Inferior parietal cortex (tissue), 1 donor: ENCODE results near the gene C9orf40.

Experiments
- DNase-seq: peaks from one replicate; pipeline ENCODE4 v3.0.0-alpha.2; 2016; ENCODE audit errors: extremely low spot score

Gene C9orf40

DNA sequence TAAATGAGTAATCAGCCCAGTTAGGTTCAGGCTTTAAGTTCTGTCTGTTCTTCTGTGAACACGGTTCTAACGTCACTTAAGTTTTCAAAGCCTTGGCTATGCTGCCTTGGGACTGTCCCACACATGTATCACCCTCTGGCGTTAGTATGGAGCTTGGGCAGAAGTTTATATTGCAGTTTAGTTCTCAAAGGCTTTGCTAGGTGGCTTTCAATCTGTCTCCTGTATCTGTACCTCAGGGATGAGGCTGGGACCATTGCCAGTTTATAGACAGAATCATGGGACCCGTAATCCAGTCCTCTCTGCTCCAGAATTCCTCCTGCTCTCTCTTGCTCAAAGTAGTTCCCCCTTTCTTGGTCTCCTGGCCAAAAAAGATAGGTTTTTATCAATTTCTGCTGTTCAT, 12.1 kb downstream of the C9orf40 start:
- DNase-seq: no peak

DNA sequence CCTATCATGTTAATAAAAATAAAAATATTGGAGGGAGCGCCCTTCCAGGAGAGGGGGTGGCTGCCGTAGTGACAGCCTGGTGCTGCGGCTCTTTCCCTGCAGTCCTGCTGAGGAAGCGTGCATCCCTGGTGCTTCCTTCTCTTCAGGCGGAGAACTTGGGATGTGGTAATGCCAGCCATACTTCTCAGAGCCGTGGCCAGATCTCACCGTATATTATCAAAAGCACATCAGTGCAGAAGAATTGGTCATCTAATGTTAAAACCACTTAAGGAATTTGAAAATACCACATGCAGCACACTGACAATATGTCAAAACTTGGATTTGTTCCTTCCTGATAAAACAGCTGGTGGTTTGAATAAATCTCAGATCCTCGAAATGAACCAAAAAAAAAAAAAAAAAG, 17.7 kb downstream of the C9orf40 start:
- DNase-seq: no peak

DNA sequence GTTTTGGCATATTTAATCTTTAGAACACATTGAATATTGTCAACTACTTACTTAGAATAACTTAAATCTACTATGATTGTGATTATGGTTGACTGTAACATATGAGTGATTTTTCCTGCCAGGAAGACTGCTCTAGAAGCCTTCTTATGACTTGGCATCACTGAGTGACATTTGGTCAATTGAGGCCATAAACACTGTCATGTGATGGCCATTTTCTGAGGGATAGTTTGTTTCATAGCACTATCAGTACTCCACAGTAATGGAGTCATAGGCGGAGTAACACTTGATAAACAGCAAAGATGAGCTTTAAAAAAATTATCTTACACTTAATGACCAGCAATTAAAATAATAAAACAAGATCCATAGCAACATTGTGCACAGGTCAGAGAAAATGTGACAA, 31.0 kb downstream of the C9orf40 start:
- DNase-seq: no peak

DNA sequence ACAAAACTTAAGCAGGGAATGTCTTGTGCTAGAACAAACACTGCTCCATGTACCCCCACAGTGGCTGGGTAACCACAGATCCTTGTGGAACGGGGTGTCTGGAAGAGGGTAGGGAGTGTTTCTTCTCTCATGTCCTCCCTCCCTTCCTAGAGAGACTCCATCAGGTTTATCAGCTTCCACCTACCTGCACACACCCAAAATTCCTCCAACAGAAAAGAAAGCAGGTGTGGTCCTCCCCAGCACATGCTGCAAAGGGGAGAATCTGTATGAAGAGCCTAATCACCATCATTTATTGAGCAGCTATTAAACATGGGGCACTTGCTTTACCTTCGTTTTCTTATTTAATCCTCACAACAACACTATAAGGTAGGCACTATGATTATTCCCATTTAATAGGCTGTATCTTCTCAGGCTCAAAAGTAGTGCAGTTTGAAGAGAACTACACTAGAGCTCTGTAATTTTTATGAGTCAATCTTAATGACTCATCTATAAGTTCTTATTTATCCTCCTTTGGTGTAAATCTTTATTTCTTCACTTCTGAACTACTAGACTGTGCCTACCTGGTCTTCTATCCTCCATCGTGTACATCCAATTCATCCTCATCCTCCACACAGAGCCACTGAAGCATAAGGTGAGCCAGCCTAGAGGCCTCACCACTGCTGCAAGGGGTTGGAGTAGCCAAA, 31.6 kb downstream of the C9orf40 start:
- no peak for DNase-seq

DNA sequence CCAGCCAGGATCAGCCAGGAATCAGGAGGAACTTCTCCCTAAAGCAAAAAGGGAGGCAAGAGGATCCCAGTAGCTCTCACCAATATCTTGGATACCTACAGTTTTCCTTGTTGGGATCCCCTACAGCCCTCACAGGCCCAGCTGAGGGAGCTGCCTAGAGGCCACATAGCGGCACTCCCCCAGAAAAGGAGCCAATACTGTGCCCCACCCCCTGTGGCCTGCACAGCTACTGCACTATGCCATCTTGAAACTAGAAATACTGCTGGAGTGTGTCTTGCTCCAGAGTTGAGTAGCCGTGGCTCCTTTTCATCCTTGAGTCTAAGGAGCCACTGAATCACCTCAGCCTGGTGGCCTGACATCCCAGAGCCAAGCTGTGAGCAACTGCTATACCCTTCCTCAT, 42.7 kb downstream of the C9orf40 start:
- no peak for DNase-seq

DNA sequence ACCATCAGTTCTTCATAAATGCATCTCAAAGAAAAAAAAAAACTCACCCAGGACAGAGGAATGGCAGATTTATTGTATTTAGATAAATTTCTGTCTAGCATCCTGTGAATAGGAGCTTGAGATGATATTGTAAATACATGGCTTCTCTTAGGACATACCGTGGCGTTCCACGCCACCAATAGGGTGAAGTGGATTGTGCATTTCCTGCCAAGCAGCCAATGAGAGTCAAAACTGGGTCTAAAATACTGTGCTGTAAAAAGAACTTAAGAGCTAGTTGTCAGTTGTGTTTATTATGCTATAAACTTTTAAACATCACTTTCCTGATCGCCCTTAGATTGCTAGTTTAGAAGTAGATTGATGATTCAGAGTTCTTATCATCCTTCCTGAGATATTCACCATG, 44.0 kb downstream of the C9orf40 start:
- DNase-seq: no peak

DNA sequence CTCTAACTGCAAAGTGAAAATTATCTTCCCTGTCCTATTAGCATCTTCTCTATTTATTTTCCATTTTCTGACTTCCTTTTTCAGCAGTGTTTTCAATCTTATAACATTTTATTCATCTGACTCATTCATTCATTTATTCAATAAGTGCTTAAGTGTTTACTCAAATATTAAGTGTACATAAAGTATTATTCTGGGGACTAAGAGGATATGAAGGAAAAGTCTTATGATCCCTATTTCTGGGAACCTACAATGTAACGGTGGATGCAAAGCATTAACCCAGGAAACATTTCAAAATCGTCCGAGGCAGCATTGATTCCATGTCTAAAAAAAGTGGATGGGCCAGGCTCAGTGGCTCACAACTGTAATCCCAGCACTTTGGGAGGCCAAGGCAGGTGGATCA, 45.6 kb downstream of the C9orf40 start:
- DNase-seq: no peak

DNA sequence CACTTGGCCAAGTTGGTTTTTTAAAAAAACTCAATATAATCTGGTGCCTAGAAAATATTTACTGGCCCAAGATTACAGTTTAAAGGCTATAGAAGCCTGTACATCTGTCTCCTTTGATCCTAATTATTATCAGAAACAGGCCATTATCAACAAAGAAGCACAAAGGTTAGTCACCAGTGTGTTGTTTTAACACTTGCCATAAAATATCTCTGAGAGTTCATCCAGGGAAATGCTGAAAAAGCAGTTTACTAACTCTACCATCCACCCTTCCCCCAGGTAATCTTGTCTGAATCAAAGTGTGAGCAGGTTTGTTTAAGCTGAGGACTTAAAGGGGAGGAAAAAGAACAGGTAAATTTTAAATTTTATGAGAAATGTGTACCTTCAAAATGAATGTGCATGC, 51.7 kb downstream of the C9orf40 start:
- DNase-seq: no peak
